Right ventricle myocardium superior (tissue), 1 donor: ENCODE measurements around the gene ZNF697. TPM values are rescaled to one million over a fixed set of nuclear protein-coding genes. Genes with fewer than 3 reads are reported as not detected.

ENCODE experiments used
- ATAC-seq: fragments of 200-7000 bp; cut with Tn5 transposase; one replicate; pipeline ENCODE4 v1.9.1; 2020; ENCODE audit warnings: mild to moderate bottlenecking; ENCODE audit not compliant: poor library complexity
- DNase-seq: peaks from one replicate; pipeline ENCODE4 v3.0.0-alpha.2; 2020
- intact Hi-C: fragments of 100-400 bp; cut with DNase I; formaldehyde crosslinking; loops from one replicate; pipeline ENCODE4 v1.11.2; 2022
- total RNA-seq: library from RNA; stranded (reverse); fragmentation: NEBNext Ultra II Directional; extraction: Animal tissue kit (Norgen Biotek cat#: 25700); gene quantifications from one replicate; pipeline ENCODE4 v1.2.1, GENCODE V29; 2021
- donor health status: DM: no; HTN: yes; CAD: no; lungs with severe emphysema.

ZNF697 gene
- total RNA-seq, 1 donor from 2014 or later, result 9.2 TPM

DNA sequence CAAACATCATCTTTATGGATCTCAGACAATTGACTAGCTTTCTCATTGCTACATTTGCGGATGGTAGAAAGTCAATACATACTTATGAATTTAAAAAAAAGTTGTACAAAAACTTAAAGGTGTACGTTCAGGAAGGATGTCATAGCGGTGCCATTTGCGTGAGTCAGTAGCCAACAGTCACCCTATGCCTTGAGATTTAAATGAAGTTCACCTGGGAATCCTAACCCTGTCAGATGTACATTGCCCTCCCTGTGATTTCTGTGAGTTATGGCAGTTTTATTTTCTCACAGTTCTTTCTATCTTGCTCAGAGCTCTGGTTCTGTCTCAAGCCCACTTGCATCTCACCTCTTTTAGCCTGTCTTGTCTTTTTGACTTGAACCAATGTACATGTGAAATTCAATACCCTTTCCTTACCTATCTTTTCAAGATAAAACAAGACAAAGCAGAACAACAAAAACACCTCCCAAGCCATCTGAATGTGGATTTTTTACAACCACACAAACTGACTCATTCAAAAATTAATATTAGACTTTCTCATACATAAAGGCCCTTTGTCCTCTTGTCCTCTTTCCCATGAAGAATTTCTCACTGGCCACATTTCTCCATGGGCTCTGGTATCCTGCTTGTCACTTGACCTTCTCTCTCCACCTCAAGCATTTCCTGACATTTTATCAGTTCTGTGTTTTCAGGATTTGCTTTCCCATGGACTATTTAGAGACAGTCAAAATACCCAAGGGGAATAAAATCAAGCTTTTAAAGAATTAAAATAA is 25.3 kb upstream of the ZNF697 start:
- ATAC-seq (no peak), DNase-seq (no peak)
- intact Hi-C loops, result no loop called here

DNA sequence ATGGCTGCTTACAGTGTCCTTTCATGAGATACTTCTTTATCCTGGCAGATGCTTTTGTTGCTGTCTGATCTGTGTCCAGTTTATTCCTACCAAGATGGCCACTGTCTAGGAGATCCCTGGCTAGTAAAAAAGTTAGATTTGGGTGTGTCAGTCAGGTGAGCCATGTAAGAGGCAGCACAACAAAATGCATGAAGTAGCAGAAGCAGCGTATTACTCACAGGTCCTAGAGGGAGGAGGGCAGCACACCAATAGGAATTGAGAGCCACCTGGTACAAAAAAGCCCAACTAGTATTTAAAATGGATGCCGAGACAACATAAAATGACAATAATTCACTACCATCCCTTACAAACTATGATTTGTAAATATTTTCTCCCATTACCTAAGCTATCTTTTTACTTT is 22.8 kb upstream of the ZNF697 start:
- intact Hi-C loops, result no loop called here
- ATAC-seq (no peak), DNase-seq (no peak)

GRCh38 chr1:119667173-119667572 is 19.1 kb upstream of the ZNF697 start:
- intact Hi-C loops, result no loop called here
- ATAC-seq, result no peak
- no peak for DNase-seq

- no peak for DNase-seq
- intact Hi-C loops, result no loop called here
- ATAC-seq, result no peak
Measured at GRCh38 chr1:119664067-119664466, 16.0 kb upstream of the ZNF697 start.

DNA sequence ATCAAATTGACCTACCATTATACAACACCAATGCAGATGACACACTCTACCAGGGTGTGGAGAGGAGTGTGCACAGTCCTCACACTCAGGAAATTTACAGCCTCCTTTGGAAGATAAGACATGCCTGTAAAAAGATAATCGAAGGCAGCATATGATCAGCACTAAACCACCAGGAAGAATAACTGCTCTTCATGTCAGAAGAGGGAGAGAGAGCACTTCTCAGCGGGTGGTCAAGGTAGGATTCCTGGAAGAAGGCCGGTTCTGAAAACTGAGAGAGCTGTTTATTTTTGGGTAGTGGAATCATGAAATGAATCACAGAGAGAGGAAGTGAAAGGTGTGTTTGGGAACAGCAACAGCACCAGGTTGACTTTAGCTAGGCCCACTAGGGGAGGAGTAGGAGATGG is 14.0 kb upstream of the ZNF697 start:
- DNase-seq (no peak), ATAC-seq (no peak)
- intact Hi-C loops, result no loop called here

DNA sequence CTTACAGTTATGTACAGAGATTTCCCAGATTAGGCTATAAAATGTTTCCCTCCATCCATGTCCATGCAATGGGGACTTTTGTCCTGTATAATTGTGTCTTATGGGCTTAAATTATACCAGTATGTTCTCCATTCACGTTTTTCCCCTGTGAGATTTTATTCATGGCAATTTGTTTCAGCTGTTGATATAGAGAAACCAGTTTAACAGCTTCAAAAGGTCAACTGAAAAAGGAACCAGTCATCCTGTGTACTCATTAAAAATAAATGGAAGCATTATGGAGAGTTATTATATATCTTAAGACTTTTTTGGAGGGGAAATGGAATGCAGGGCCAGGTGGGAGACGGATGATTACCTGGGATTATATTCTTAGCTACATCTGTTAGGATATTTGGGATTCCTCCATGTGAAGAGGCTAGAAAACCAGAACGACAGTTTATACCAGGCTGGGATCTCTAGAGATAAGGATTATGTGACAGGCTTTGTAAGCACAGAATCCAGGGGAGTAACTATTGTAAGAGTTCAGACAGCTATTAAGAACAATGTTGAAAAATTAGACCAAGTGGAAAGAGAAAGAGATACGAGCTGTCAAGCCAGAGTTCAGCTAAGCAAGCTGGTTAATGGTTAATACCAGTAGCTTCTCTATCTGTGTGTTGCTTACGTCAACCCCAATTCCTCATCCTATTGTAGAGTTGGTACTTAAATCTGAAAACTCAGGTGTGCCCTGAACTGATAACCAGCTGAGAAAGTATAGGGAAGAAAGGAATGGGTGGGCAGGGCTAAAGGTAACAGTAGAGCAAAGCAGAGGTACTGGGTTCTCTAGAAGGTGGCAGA is 12.4 kb upstream of the ZNF697 start:
- intact Hi-C loops, result no loop called here
- ATAC-seq (no peak), DNase-seq (no peak)

DNA sequence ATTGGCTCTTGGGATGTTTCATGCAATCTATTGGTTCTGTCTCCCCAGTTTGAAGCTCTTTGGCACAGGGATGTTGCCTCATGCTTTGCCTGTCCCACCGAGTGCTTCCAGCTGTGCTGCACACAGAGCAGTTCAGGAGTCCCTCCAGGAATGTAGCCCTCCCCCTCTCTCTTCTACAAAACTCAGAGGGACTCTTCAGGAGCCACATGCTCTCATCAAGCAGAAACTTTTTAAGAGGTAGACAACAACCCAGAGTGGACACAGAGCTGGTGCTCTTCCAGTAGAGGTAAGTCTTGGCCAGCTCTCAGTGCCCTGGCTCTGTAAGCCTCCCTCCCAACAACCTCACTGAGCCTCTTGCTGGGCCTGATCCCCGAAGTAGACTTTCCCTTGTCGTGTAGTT is 11.6 kb upstream of the ZNF697 start:
- peak; percentile 68 for ATAC-seq
- intact Hi-C loops, result no loop called here
- DNase-seq, result peak; percentile 65

- intact Hi-C loops, result no loop called here
- ATAC-seq, result no peak
- no peak for DNase-seq
Measured at GRCh38 chr1:119656410-119656955, 8.4 kb upstream of the ZNF697 start.

DNA sequence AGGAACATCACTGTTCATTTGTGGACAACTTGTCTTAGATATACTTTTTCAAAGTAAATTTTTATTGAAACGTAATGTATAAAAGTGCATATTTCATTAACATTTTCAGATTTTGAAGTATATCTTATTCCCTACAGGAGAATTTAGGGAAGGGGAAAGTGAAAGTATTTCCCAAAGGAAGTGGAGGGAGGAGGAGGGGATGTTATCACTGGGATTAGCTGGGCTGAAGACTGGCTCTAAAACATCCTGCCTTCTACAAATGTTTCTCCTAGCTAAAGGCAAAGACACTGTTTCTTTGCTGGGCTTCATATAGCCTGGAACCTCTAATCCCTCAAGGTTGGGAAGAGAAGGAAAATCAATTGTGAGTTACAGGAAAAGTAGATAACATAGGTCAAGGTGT is 7.1 kb upstream of the ZNF697 start:
- intact Hi-C loops, result no loop called here
- ATAC-seq (peak; percentile 39), DNase-seq (no peak)

- intact Hi-C loops, result no loop called here
- peak; percentile 30 for ATAC-seq
Measured at GRCh38 chr1:119653839-119654170, 5.7 kb upstream of the ZNF697 start.

DNA sequence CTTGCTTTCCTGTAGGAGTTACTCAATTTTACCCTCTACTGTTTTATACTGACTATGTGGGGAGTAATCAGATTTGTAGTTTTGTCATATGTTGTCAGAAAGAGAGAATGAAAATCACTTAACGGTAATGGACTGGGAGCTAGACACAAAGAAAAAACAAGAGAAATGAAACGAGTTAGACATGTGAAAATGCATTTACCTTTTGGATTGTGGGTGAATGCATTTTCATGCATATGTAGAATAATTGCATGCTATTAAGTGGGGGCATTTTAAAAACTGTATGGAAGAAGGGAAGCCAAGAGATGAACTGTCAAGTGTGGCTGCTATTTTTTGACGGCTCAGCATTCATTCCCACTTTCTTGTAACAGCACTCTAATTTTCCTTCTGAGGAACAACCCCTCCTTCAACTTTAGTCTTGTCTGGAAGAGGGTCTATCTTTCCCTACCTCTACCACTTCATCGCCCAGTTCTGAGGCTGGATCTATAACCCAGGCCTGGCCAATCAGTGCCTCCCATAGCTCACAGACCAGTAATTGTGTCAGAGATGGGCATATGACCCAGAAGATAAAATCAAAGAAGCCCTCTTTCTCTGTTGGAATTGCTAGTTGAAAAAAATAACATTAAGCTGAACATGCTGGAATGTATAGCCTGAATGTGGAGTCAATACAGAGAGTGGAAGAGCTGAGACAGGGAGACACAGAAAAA is 5.2 kb upstream of the ZNF697 start:
- intact Hi-C loops, result no loop called here
- ATAC-seq (no peak), DNase-seq (no peak)

More at GRCh38 chr1:119653839-119654170, 5.7 kb upstream of the ZNF697 start:
- no peak for DNase-seq

GRCh38 chr1:119652587-119652986 is 4.5 kb upstream of the ZNF697 start:
- ATAC-seq (no peak), DNase-seq (no peak)
- intact Hi-C loops, result no loop called here

- DNase-seq (no peak), ATAC-seq (no peak)
- intact Hi-C loops, result no loop called here
Measured at GRCh38 chr1:119651641-119652040, 3.6 kb upstream of the ZNF697 start.

GRCh38 chr1:119651133-119651532 is 3.1 kb upstream of the ZNF697 start:
- no peak for DNase-seq
- intact Hi-C loops, result no loop called here
- ATAC-seq, result no peak

- ATAC-seq (no peak), DNase-seq (no peak)
- intact Hi-C loops, result no loop called here
Measured at GRCh38 chr1:119648620-119649004, 546 bp upstream of the ZNF697 start.

DNA sequence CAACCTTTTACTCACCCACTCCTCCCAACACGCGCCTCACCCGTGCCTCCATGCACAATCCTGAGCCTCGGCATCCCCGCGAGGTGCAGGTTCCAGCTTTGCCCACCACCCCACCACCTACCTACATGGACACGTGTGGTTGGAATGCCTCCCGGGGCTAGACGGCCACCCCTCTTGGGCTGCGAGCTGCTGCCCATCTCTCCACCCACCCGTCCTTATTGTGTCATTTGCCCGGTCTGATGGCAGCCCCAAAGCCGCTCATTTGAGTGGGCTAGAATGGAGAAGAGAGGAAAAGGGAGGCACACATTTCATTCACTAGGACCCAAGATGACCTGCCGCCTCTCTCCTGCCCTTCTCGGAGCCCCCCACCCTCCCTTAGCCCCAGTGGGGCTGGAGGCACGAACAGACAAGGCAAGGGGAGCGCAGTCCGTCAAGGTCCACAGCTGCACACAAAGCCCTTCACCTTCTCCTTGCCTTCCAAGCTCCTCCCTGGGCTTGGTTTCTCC is 785 bp downstream of the ZNF697 start:
- ATAC-seq (peak; percentile 11), DNase-seq (peak; percentile 48)
- intact Hi-C loops, result no loop called here

DNA sequence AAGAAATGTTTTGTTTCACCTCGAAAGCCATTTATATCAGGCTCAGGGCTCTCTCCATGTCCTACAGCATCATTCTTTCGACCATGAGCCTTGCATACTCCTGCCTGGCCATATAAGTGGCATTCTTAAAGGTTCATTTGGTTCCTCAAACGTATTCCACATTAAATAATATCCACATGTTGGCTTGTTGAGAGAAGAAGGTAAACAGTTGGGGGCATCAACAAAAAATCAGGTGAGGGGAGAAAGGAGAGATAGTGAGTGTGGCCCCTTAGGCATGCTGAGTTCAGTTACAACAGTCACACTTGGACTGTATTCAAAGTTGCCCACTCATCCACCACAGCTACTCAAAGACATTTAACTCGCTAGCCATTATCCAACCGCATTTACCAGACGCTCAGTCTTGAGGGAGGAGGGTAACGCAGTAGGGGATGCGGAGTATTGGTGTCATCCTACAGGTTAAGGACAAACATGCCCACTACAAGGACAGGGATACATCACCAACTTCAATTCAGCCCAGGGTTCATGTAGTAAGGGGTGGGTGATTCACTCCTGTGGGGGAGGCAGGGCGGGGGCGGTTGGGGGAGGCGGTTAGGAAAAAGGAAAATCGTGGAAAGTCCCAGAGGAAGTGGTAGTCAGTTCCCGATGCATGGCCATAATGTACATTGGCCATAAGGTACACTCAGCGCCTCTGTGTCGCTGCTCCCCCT is 1.4 kb downstream of the ZNF697 start:
- ATAC-seq (no peak), DNase-seq (no peak)
- intact Hi-C loops, result no loop called here

DNA sequence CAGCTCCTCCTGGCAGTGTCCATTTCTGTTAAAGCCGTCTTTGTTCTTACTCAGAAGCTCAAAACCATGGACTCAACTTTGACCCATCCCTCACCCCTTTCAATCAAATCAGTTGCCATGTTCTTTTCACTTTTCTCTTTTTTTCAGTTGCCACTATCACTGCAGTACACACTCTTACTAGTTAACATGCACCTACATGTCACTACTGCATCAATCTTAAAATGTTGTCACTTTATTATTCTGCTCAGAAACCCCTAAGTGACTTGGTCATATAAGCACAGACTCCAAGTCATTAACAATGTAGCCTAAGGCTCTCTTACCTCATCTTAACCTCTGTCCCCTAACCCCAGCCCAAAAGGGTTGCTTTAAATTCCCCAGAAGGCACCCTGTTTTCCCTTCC is 9.0 kb downstream of the ZNF697 start:
- no peak for DNase-seq
- no peak for ATAC-seq
- intact Hi-C loops, result no loop called here

GRCh38 chr1:119637710-119638109 is 10.4 kb downstream of the ZNF697 start:
- intact Hi-C loops, result no loop called here
- ATAC-seq (no peak), DNase-seq (no peak)
